Stimulated activated CD4-positive, alpha-beta T cell treated with anti-CD3 and anti-CD28 coated beads, Interleukin-4, amount 100 ng/mL, for 1 hour (primary cell): ENCODE data around the gene LHX8.

Experiments
- DNase-seq: peaks from one replicate; pipeline ENCODE4 v3.0.0-alpha.2; 2020

The LHX8 gene

GRCh38 chr1:75208862-75209261 lies 74.7 kb downstream of the LHX8 start:
- DNase-seq, result no peak
